Gastrocnemius medialis (tissue), 4 donors: ENCODE results near the gene LINS1.

Experiments
- POLR2A ChIP-seq, 2 donors: fragments of 450-650 bp; IDR thresholded peaks; one replicate each; pipeline ENCODE4 v1.6.1; 2017; ENCODE audit warnings: antibody characterized with exemption in 2 of 2, mild to moderate bottlenecking in 2 of 2, moderate library complexity in 2 of 2
- TF ChIP-seq, protein P1 (sequence below), 5 experiments: fragments of 450-650 bp in 3 of 5; fragments of 200-600 bp in 2 of 5; sonication (generic) in 2 of 5; IDR thresholded peaks in 4 of 5; conservative IDR thresholded peaks in 1 of 5; 1 replicate in 4 of 5; 2 replicates in 1 of 5; pipeline ENCODE4 v1.5.1; 2016 to 2019; ENCODE audit warnings: antibody characterized with exemption in 5 of 5, mild to moderate bottlenecking in 3 of 5, moderate library complexity in 3 of 5

DNA sequence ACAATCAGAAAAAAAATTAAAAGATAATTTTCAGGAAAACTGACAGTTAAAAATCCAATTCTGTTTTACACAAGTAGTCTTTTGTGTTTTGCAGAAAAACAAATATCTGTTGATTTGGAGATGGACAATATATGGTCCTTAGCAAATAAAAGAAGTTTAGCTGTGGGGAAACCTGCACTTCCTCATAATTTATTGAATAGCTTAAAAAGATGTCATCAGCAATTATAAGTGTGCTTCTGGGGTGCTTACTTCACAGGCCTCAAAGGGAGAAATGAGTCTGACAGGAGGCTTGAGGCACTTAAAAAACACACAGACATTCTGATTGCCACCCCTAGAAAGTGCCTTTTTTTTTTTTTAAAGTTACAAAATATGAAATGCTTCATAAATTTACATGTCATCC lies 41.7 kb downstream of the LINS1 start:
- TF ChIP-seq, protein P1, sequence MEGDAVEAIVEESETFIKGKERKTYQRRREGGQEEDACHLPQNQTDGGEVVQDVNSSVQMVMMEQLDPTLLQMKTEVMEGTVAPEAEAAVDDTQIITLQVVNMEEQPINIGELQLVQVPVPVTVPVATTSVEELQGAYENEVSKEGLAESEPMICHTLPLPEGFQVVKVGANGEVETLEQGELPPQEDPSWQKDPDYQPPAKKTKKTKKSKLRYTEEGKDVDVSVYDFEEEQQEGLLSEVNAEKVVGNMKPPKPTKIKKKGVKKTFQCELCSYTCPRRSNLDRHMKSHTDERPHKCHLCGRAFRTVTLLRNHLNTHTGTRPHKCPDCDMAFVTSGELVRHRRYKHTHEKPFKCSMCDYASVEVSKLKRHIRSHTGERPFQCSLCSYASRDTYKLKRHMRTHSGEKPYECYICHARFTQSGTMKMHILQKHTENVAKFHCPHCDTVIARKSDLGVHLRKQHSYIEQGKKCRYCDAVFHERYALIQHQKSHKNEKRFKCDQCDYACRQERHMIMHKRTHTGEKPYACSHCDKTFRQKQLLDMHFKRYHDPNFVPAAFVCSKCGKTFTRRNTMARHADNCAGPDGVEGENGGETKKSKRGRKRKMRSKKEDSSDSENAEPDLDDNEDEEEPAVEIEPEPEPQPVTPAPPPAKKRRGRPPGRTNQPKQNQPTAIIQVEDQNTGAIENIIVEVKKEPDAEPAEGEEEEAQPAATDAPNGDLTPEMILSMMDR (IDR thresholded peaks at IDR 0.05 in 4 of 5, conservative IDR thresholded peaks at IDR 0.05 in 1 of 5), result no peak
- no peak for TF ChIP-seq POLR2A (IDR thresholded peaks at IDR 0.05)
